ENCODE data around the gene PBX2. TPM values are rescaled to one million over a fixed set of nuclear protein-coding genes. Genes with fewer than 3 reads are reported as not detected.

The PBX2 gene
- total and polyA plus RNA-seq, 9 donors: 31.3 to 123 (median 113) TPM

GRCh38 chr6:32137454-32137853 lies 52.5 kb downstream of the PBX2 start:
- no peak overlapping the region for H3K27ac ChIP-seq (ENCODE audit: low read length)
- H3K9me3 ChIP-seq (replicated peaks; ENCODE audit: control insufficient read depth, low read depth, low read length): no peaks in the 10 kb centered on the region
- H3K36me3 ChIP-seq (ENCODE audit: control insufficient read depth, insufficient read depth, low read length): no peaks in the 10 kb centered on the region
- H3K4me1 ChIP-seq (ENCODE audit: control insufficient read depth, insufficient read depth, low read length): no peaks in the 10 kb centered on the region
- H3K27me3 ChIP-seq (ENCODE audit: control insufficient read depth, insufficient read depth, low read length): peaks cover 9% of the 10 kb centered on the region
- DNase-seq: no peak
- H3K4me3 ChIP-seq (ENCODE audit: low read length): no peak overlapping the region

Other genes with a start within 250 kb of the PBX2 start
- gene CFB, start 244.1 kb downstream of the PBX2 start, total RNA-seq: 1.6 TPM
- 1 to 10 TPM; 1.0 to 4.8 (median 2.0) TPM for gene CFB, start 244.1 kb downstream of the PBX2 start, polyA plus RNA-seq (ENCODE audit: insufficient read depth in 1 of 8, insufficient read length in 8 of 8, low replicate concordance in 1 of 8)
- 48.9 TPM for gene NELFE, start 231.2 kb downstream of the PBX2 start, total RNA-seq
- 10 to 100 TPM; 64.7 to 72.6 (median 69.2) TPM for gene NELFE, start 231.2 kb downstream of the PBX2 start, polyA plus RNA-seq (ENCODE audit: insufficient read depth in 1 of 8, insufficient read length in 8 of 8, low replicate concordance in 1 of 8)
- 21.8 TPM for gene SKIC2, start 231.0 kb downstream of the PBX2 start, total RNA-seq
- 10 to 100 TPM; 27.0 to 34.1 (median 30.8) TPM for gene SKIC2, start 231.0 kb downstream of the PBX2 start, polyA plus RNA-seq (ENCODE audit: insufficient read depth in 1 of 8, insufficient read length in 8 of 8, low replicate concordance in 1 of 8)
- 10.7 TPM for gene DXO, start 218.1 kb downstream of the PBX2 start, total RNA-seq
- gene DXO, start 218.1 kb downstream of the PBX2 start, polyA plus RNA-seq (ENCODE audit: insufficient read depth in 1 of 8, insufficient read length in 8 of 8, low replicate concordance in 1 of 8): 10 to 100 TPM; 16.0 to 22.2 (median 17.4) TPM
- gene C4A, start 208.1 kb downstream of the PBX2 start, total RNA-seq: 13.0 TPM
- 10 to 100 TPM in 6 of 8 donors, 1 to 10 TPM in 2; 6.6 to 20.4 (median 15.8) TPM for gene C4A, start 208.1 kb downstream of the PBX2 start, polyA plus RNA-seq (ENCODE audit: insufficient read depth in 1 of 8, insufficient read length in 8 of 8, low replicate concordance in 1 of 8)
- 15.6 TPM for gene C4B, start 175.4 kb downstream of the PBX2 start, total RNA-seq
- gene C4B, start 175.4 kb downstream of the PBX2 start, polyA plus RNA-seq (ENCODE audit: insufficient read depth in 1 of 8, insufficient read length in 8 of 8, low replicate concordance in 1 of 8): 10 to 100 TPM in 7 of 8 donors, 1 to 10 TPM in 1; 9.5 to 32.1 (median 24.1) TPM
- gene CYP21A2, start 151.8 kb downstream of the PBX2 start, total RNA-seq: 0.04 TPM
- 1 to 10 TPM in 3 of 8 donors, under 1 TPM in 5; 0.20 to 1.9 (median 0.62) TPM for gene CYP21A2, start 151.8 kb downstream of the PBX2 start, polyA plus RNA-seq (ENCODE audit: insufficient read depth in 1 of 8, insufficient read length in 8 of 8, low replicate concordance in 1 of 8)
- 108 TPM for gene TNXB, start 80.9 kb downstream of the PBX2 start, total RNA-seq
- 100 to 1,000 TPM in 7 of 8 donors, 10 to 100 TPM in 1; 100.0 to 207 (median 127) TPM for gene TNXB, start 80.9 kb downstream of the PBX2 start, polyA plus RNA-seq (ENCODE audit: insufficient read depth in 1 of 8, insufficient read length in 8 of 8, low replicate concordance in 1 of 8)
- 11.7 TPM for gene ATF6B, start 62.0 kb downstream of the PBX2 start, total RNA-seq
- 10 to 100 TPM; 38.3 to 53.3 (median 46.7) TPM for gene ATF6B, start 62.0 kb downstream of the PBX2 start, polyA plus RNA-seq (ENCODE audit: insufficient read depth in 1 of 8, insufficient read length in 8 of 8, low replicate concordance in 1 of 8)
- 4.5 TPM for gene FKBPL, start 59.9 kb downstream of the PBX2 start, total RNA-seq
- 1 to 10 TPM; 4.0 to 6.0 (median 4.4) TPM for gene FKBPL, start 59.9 kb downstream of the PBX2 start, polyA plus RNA-seq (ENCODE audit: insufficient read depth in 1 of 8, insufficient read length in 8 of 8, low replicate concordance in 1 of 8)
- gene PRRT1, start 38.3 kb downstream of the PBX2 start, total RNA-seq: 0.18 TPM
- gene PRRT1, start 38.3 kb downstream of the PBX2 start, polyA plus RNA-seq (ENCODE audit: insufficient read depth in 1 of 8, insufficient read length in 8 of 8, low replicate concordance in 1 of 8): 1 to 10 TPM in 7 of 8 donors, under 1 TPM in 1; 0.71 to 2.3 (median 1.2) TPM
- gene PPT2, start 36.1 kb downstream of the PBX2 start, total RNA-seq: 15.3 TPM
- 10 to 100 TPM; 23.7 to 35.7 (median 31.6) TPM for gene PPT2, start 36.1 kb downstream of the PBX2 start, polyA plus RNA-seq (ENCODE audit: insufficient read depth in 1 of 8, insufficient read length in 8 of 8, low replicate concordance in 1 of 8)
- 28.9 TPM for gene EGFL8, start 25.6 kb downstream of the PBX2 start, total RNA-seq
- 10 to 100 TPM; 22.9 to 43.4 (median 27.7) TPM for gene EGFL8, start 25.6 kb downstream of the PBX2 start, polyA plus RNA-seq (ENCODE audit: insufficient read depth in 1 of 8, insufficient read length in 8 of 8, low replicate concordance in 1 of 8)
- gene AGPAT1, start 14.1 kb downstream of the PBX2 start, total RNA-seq: 32.3 TPM
- 10 to 100 TPM; 55.4 to 71.7 (median 61.8) TPM for gene AGPAT1, start 14.1 kb downstream of the PBX2 start, polyA plus RNA-seq (ENCODE audit: insufficient read depth in 1 of 8, insufficient read length in 8 of 8, low replicate concordance in 1 of 8)
- gene RNF5, start 11.8 kb downstream of the PBX2 start, total RNA-seq: 41.5 TPM
- gene RNF5, start 11.8 kb downstream of the PBX2 start, polyA plus RNA-seq (ENCODE audit: insufficient read depth in 1 of 8, insufficient read length in 8 of 8, low replicate concordance in 1 of 8): 10 to 100 TPM; 46.9 to 57.5 (median 52.8) TPM
- 3.7 TPM for gene AGER, start 5.9 kb downstream of the PBX2 start, total RNA-seq
- 10 to 100 TPM in 5 of 8 donors, 1 to 10 TPM in 3; 6.1 to 17.1 (median 10.9) TPM for gene AGER, start 5.9 kb downstream of the PBX2 start, polyA plus RNA-seq (ENCODE audit: insufficient read depth in 1 of 8, insufficient read length in 8 of 8, low replicate concordance in 1 of 8)
- 4.3 TPM for gene GPSM3, start 2.4 kb upstream of the PBX2 start, total RNA-seq
- 1 to 10 TPM; 6.1 to 9.8 (median 7.7) TPM for gene GPSM3, start 2.4 kb upstream of the PBX2 start, polyA plus RNA-seq (ENCODE audit: insufficient read depth in 1 of 8, insufficient read length in 8 of 8, low replicate concordance in 1 of 8)
- 14.0 TPM for gene NOTCH4, start 33.9 kb upstream of the PBX2 start, total RNA-seq
- 10 to 100 TPM; 15.9 to 30.4 (median 23.2) TPM for gene NOTCH4, start 33.9 kb upstream of the PBX2 start, polyA plus RNA-seq (ENCODE audit: insufficient read depth in 1 of 8, insufficient read length in 8 of 8, low replicate concordance in 1 of 8)
- not detected for gene TSBP1, start 181.7 kb upstream of the PBX2 start, total RNA-seq
- under 1 TPM in 2 of 8 donors, not detected in 6; 0.07 to 0.09 TPM for gene TSBP1, start 181.7 kb upstream of the PBX2 start, polyA plus RNA-seq (ENCODE audit: insufficient read depth in 1 of 8, insufficient read length in 8 of 8, low replicate concordance in 1 of 8)
- gene BTNL2, start 217.0 kb upstream of the PBX2 start, total RNA-seq: not detected
- gene BTNL2, start 217.0 kb upstream of the PBX2 start, polyA plus RNA-seq (ENCODE audit: insufficient read depth in 1 of 8, insufficient read length in 8 of 8, low replicate concordance in 1 of 8): under 1 TPM; 0.14 to 0.70 (median 0.42) TPM
- 30.7 TPM for gene HLA-DRA, start 249.7 kb upstream of the PBX2 start, total RNA-seq
- 10 to 100 TPM; 19.9 to 34.2 (median 26.0) TPM for gene HLA-DRA, start 249.7 kb upstream of the PBX2 start, polyA plus RNA-seq (ENCODE audit: insufficient read depth in 1 of 8, insufficient read length in 8 of 8, low replicate concordance in 1 of 8)

Measured in muscle of leg (tissue), 10 donors.